CD8-positive, alpha-beta memory T cell (primary cell): Measurements from ENCODE around the gene NFILZ. TPM values are rescaled to one million over a fixed set of nuclear protein-coding genes. Genes with fewer than 3 reads are reported as not detected.

Source experiments
- CTCF ChIA-PET: fragments of 350-600 bp; sonication (Branson Sonifier 250); formaldehyde crosslinking; loops from one replicate; lab custom pipeline; 2021; ENCODE audit warnings: antibody characterized with exemption; lab: Charles Lee
- POLR2A ChIA-PET: fragments of 350-600 bp; sonication (Branson Sonifier 250); formaldehyde crosslinking; loops from one replicate; lab custom pipeline; 2021; ENCODE audit warnings: antibody characterized with exemption; lab: Charles Lee
- DNase-seq, 5 donors: peaks; one replicate each; pipeline versions ENCODE4 v3.0.0 to v3.0.0-alpha.2; 2020 to 2022; ENCODE audit warnings: mixed read lengths in 1 of 5
- H3K27ac ChIP-seq: one replicate; pipeline ENCODE4 v1.7.0; 2013; ENCODE audit warnings: low read depth, mild to moderate bottlenecking, low read length, moderate library complexity
- H3K27me3 ChIP-seq: 2 replicates; pipeline ENCODE4 v1.7.0; 2013; ENCODE audit warnings: low read length, mild to moderate bottlenecking; ENCODE audit not compliant: insufficient read depth, poor library complexity, severe bottlenecking
- H3K36me3 ChIP-seq: 2 replicates; pipeline ENCODE4 v1.7.0; 2013; ENCODE audit warnings: mild to moderate bottlenecking, low read length, moderate library complexity; ENCODE audit not compliant: insufficient read depth
- H3K4me1 ChIP-seq: 2 replicates; pipeline ENCODE4 v1.7.0; 2013; ENCODE audit warnings: mild to moderate bottlenecking, low read length, moderate library complexity; ENCODE audit not compliant: insufficient read depth
- H3K4me3 ChIP-seq: 2 replicates; pipeline ENCODE4 v1.7.0; 2013; ENCODE audit warnings: mild to moderate bottlenecking, low read length
- H3K9me3 ChIP-seq: 2 replicates; pipeline ENCODE4 v1.7.0; 2013; ENCODE audit warnings: mild to moderate bottlenecking, low read length
- H3K27ac Mint-ChIP-seq, 8 donors: one replicate each; pipeline ENCODE4 v1.8.0; 2020 to 2021; ENCODE audit warnings: mixed read lengths in 8 of 8, mild to moderate bottlenecking in 6 of 8, inconsistent platforms in 3 of 8, moderate library complexity in 3 of 8
- H3K27me3 Mint-ChIP-seq, 2 donors: one replicate each; pipeline ENCODE4 v1.8.0; 2020 to 2021; ENCODE audit warnings: mixed read lengths in 2 of 2, mild to moderate bottlenecking in 1 of 2, moderate library complexity in 1 of 2
- H3K36me3 Mint-ChIP-seq, 3 donors: one replicate each; pipeline ENCODE4 v1.8.0; 2020 to 2021; ENCODE audit warnings: mixed read lengths in 3 of 3, inconsistent platforms in 1 of 3, mild to moderate bottlenecking in 1 of 3
- H3K4me1 Mint-ChIP-seq, 3 donors: one replicate each; pipeline ENCODE4 v1.8.0; 2020 to 2021; ENCODE audit warnings: mixed read lengths in 3 of 3, inconsistent platforms in 1 of 3, mild to moderate bottlenecking in 1 of 3
- H3K4me3 Mint-ChIP-seq, 7 donors: one replicate each; pipeline ENCODE4 v1.8.0; 2020 to 2021; ENCODE audit warnings: mixed read lengths in 7 of 7, mild to moderate bottlenecking in 6 of 7, moderate library complexity in 4 of 7, inconsistent platforms in 2 of 7
- H3K9me3 Mint-ChIP-seq, 5 donors: one replicate each; pipeline ENCODE4 v1.8.0; 2020 to 2022; ENCODE audit warnings: mixed read lengths in 5 of 5, mild to moderate bottlenecking in 3 of 5, moderate library complexity in 2 of 5, inconsistent platforms in 1 of 5
- polyA plus RNA-seq: library from polyadenylated mRNA; unstranded; fragments of 300-500 nt; fragmentation: Illumina TruSeq; gene quantifications from one replicate; pipeline ENCODE4 v1.2.3, GENCODE V29; 2021
- total RNA-seq, 2 experiments: library from RNA; stranded (reverse); gene quantifications; one replicate each; pipeline ENCODE4 v1.2.3, GENCODE V29; 2021

The NFILZ gene
- total and polyA plus RNA-seq, 3 experiments from 2014 or later = not detected

GRCh38 chr19:8643860-8644653, 13.6 kb downstream of the NFILZ start:
- DNase-seq = no peak
- H3K4me3 Mint-ChIP-seq = no peak overlapping the region
- Histone ChIP-seq H3K9me3 (no peaks in the 10 kb centered on the region), H3K27ac (no peak overlapping the region), H3K4me3 (no peak overlapping the region), H3K27me3 (no peaks in the 10 kb centered on the region), H3K36me3 (no peaks in the 10 kb centered on the region), H3K4me1 (no peaks in the 10 kb centered on the region)
- H3K27ac Mint-ChIP-seq = peak overlapping the region in 1 of 8 donors; percentile 50
- peaks cover 0 to 1% (median 0%) of the 10 kb centered on the region in 5 donors for H3K9me3 Mint-ChIP-seq
- ChIA-PET POLR2A (no interaction called here), CTCF (interaction anchor here (0.7 to 4.4 kb wide), 3 partner anchors 46 to 197 kb away, joined by 3 to 46 read pairs (median 3); no protein-coding TSS in a partner anchor)
- peaks cover 9 to 26% of the 10 kb centered on the region in 2 donors for H3K27me3 Mint-ChIP-seq
- peaks cover 0 to 1% (median 0%) of the 10 kb centered on the region in 3 donors for H3K4me1 Mint-ChIP-seq
- H3K36me3 Mint-ChIP-seq = no peaks in the 10 kb centered on the region

- Histone ChIP-seq H3K4me3 (no peak overlapping the region), H3K27me3 (no peaks in the 10 kb centered on the region), H3K36me3 (no peaks in the 10 kb centered on the region), H3K9me3 (no peaks in the 10 kb centered on the region), H3K27ac (no peak overlapping the region), H3K4me1 (no peaks in the 10 kb centered on the region)
- H3K36me3 Mint-ChIP-seq = no peaks in the 10 kb centered on the region
- no peaks in the 10 kb centered on the region for H3K9me3 Mint-ChIP-seq
- H3K27ac Mint-ChIP-seq = no peak overlapping the region
- peaks cover 6 to 12% of the 10 kb centered on the region in 2 donors for H3K27me3 Mint-ChIP-seq
- ChIA-PET POLR2A (no interaction called here), CTCF (interaction anchor here (1.3 kb wide), 1 partner anchor 17 kb away, joined by 3 read pairs; no protein-coding TSS in a partner anchor)
- H3K4me1 Mint-ChIP-seq = peaks cover 2 to 12% (median 6%) of the 10 kb centered on the region in 3 donors
- no peak for DNase-seq
- H3K4me3 Mint-ChIP-seq = peak overlapping the region in 1 of 7 donors; percentile 24
Observed at GRCh38 chr19:8648240-8648639, 17.8 kb downstream of the NFILZ start.

DNA sequence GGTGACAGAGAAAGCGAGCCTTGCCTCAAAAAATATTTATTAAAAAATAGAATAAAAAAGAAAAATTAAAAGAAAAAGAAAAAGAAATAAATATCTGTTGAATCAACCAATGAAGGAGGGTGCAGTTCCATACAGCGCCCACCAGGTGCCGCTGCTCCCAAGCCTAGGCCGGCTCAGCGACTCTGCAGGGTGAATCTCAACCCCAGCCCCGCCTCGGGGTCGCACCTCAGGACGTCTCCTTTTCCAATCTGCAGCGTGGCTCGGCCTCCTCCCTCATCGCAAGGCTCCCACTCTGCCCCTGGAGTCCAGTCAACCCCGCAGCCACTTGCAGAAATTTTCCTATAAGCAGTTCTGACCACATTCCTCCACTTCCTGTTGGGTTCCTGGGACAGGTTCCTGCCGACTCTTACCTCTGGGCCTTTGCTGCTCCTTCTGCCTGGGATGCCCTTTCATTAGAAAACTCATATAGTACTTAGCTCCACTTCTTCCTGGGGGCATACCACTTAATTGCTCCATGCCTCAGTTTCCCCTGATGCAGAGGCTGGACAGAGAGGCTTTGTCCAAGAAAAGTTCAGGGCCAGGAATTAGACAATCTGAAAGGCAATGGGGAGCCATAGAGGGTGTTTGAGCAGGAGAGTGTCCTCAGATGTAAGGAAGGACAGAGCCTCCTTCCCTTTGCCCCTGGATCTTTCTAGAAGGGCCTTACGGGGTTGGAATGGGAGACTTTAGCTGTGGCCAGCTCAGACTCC, 24.3 kb downstream of the NFILZ start:
- H3K4me1 ChIP-seq = peaks cover 13% of the 10 kb centered on the region
- peaks cover 0 to 4% of the 10 kb centered on the region in 2 donors for H3K27me3 Mint-ChIP-seq
- no peaks in the 10 kb centered on the region for H3K36me3 ChIP-seq
- no peaks in the 10 kb centered on the region for H3K9me3 Mint-ChIP-seq
- H3K36me3 Mint-ChIP-seq = no peaks in the 10 kb centered on the region
- POLR2A ChIA-PET = interaction anchor here (1.1 to 1.6 kb wide), 3 partner anchors 9 to 40 kb away, joined by 3 to 4 read pairs (median 4); no protein-coding TSS in a partner anchor
- DNase-seq = peak; percentile 56 to 78 (median 61)
- no peaks in the 10 kb centered on the region for H3K9me3 ChIP-seq
- peak overlapping the region in 6 of 7 donors; percentile 70 to 91 (median 76) for H3K4me3 Mint-ChIP-seq
- CTCF ChIA-PET = interaction anchor here (0.8 to 4.6 kb wide), 13 partner anchors 9 to 242 kb away, joined by 3 to 115 read pairs (median 4); partner anchors contain the start of genes ACTL9 and MARCHF2
- H3K4me3 ChIP-seq = peak overlapping the region; percentile 59
- peaks cover 31 to 36% (median 32%) of the 10 kb centered on the region in 3 donors for H3K4me1 Mint-ChIP-seq
- peak overlapping the region in 2 of 8 donors; percentile 60 to 81 for H3K27ac Mint-ChIP-seq
- no peak overlapping the region for H3K27ac ChIP-seq
- H3K27me3 ChIP-seq = no peaks in the 10 kb centered on the region

GRCh38 chr19:8655340-8655709, 24.9 kb downstream of the NFILZ start:
- Histone ChIP-seq H3K27ac (no peak overlapping the region), H3K36me3 (no peaks in the 10 kb centered on the region), H3K27me3 (no peaks in the 10 kb centered on the region), H3K9me3 (no peaks in the 10 kb centered on the region), H3K4me3 (peak overlapping the region; percentile 59), H3K4me1 (peaks cover 13% of the 10 kb centered on the region)
- peak overlapping the region in 3 of 8 donors; percentile 4 to 83 (median 40) for H3K27ac Mint-ChIP-seq
- POLR2A ChIA-PET = interaction anchor here (1.1 to 1.6 kb wide), 3 partner anchors 8 to 39 kb away, joined by 3 to 4 read pairs (median 4); no protein-coding TSS in a partner anchor
- CTCF ChIA-PET = interaction anchor here (0.8 to 4.6 kb wide), 7 partner anchors 10 to 76 kb away, joined by 3 to 115 read pairs (median 4); partner anchors contain the start of gene ACTL9
- H3K36me3 Mint-ChIP-seq = no peaks in the 10 kb centered on the region
- peaks cover 0 to under 1% of the 10 kb centered on the region in 2 donors for H3K27me3 Mint-ChIP-seq
- peak overlapping the region in 6 of 7 donors; percentile 18 to 91 (median 74) for H3K4me3 Mint-ChIP-seq
- no peaks in the 10 kb centered on the region for H3K9me3 Mint-ChIP-seq
- peaks cover 27 to 33% (median 31%) of the 10 kb centered on the region in 3 donors for H3K4me1 Mint-ChIP-seq
- DNase-seq = peak; percentile 12 to 62 (median 36)

DNA sequence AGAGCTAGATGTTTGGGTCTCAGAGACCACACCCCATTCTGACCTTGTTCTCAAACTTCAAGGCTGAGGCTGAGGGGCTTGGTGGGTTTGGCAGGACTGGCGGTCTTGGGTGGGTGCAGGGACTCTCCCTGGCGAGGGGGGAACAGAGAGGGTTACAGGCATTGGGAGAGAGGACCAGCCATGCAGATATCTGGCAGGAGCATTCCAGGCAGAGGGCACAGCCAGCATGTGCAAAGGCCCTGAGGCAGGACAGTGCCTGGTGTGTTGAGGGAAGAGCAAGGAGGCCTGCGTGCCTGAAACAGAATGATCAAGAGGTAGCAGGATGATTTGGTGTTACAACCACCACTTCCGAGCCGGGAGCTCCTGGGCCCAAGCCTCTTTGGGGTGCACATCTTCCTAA, 27.4 kb downstream of the NFILZ start:
- H3K27ac ChIP-seq = no peak overlapping the region
- no peaks in the 10 kb centered on the region for H3K36me3 ChIP-seq
- Mint-ChIP-seq H3K4me3 (peak overlapping the region in 2 of 7 donors; percentile 25 to 81), H3K4me1 (peaks cover 32 to 39% (median 37%) of the 10 kb centered on the region in 3 donors), H3K27ac (peak overlapping the region in 3 of 8 donors; percentile 54 to 77 (median 75)), H3K27me3 (no peaks in the 10 kb centered on the region), H3K9me3 (no peaks in the 10 kb centered on the region), H3K36me3 (peaks cover 0 to 1% (median 0%) of the 10 kb centered on the region in 3 donors)
- peaks cover 13% of the 10 kb centered on the region for H3K4me1 ChIP-seq
- ChIA-PET POLR2A (no interaction called here), CTCF (interaction anchor here (1.5 kb wide), 1 partner anchor 36 kb away, joined by 5 read pairs; no protein-coding TSS in a partner anchor)
- no peaks in the 10 kb centered on the region for H3K27me3 ChIP-seq
- no peak for DNase-seq
- no peak overlapping the region for H3K4me3 ChIP-seq
- no peaks in the 10 kb centered on the region for H3K9me3 ChIP-seq

- POLR2A ChIA-PET = no interaction called here
Observed at GRCh38 chr19:8659905-8660304, 29.5 kb downstream of the NFILZ start.

DNA sequence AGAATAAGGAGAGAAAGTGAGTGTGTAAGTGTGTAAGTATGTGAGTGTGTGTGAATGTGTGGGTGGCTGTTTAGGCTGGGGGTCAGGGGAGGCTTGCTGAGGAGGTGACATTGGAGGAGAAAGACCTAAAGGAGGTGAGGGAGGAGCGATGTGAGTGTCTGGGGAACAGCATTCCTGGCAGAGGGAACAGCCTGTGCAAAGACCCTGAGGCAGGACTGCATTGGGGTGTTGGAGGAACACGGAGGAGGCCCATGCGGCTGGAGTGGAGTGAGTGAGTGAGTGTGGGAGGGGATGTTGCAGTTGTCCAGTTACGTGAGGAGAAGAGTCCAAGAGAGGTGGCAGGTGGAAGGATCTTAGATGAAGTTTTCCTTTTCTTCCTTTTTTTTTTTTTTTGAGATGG, 31.8 kb downstream of the NFILZ start:
- no peak overlapping the region for H3K27ac ChIP-seq
- no peaks in the 10 kb centered on the region for H3K9me3 ChIP-seq
- H3K4me3 ChIP-seq = no peak overlapping the region
- no peaks in the 10 kb centered on the region for H3K27me3 ChIP-seq
- no peaks in the 10 kb centered on the region for H3K27me3 Mint-ChIP-seq
- no peaks in the 10 kb centered on the region for H3K9me3 Mint-ChIP-seq
- peak overlapping the region in 6 of 8 donors; percentile 26 to 86 (median 43) for H3K27ac Mint-ChIP-seq
- H3K36me3 Mint-ChIP-seq = peaks cover 0 to 1% (median 0%) of the 10 kb centered on the region in 3 donors
- H3K36me3 ChIP-seq = no peaks in the 10 kb centered on the region
- CTCF ChIA-PET = interaction anchor here (2.0 kb wide), 1 partner anchor 32 kb away, joined by 11 read pairs; no protein-coding TSS in a partner anchor
- no peak overlapping the region for H3K4me3 Mint-ChIP-seq
- H3K4me1 ChIP-seq = peaks cover 38% of the 10 kb centered on the region
- POLR2A ChIA-PET = no interaction called here
- no peak for DNase-seq
- H3K4me1 Mint-ChIP-seq = peaks cover 43 to 56% (median 54%) of the 10 kb centered on the region in 3 donors

More at GRCh38 chr19:8659905-8660304, 29.5 kb downstream of the NFILZ start:
- CTCF ChIA-PET = no interaction called here
- Histone ChIP-seq H3K4me1 (peaks cover 24% of the 10 kb centered on the region), H3K27me3 (no peaks in the 10 kb centered on the region), H3K4me3 (no peak overlapping the region), H3K9me3 (no peaks in the 10 kb centered on the region), H3K27ac (no peak overlapping the region), H3K36me3 (no peaks in the 10 kb centered on the region)
- DNase-seq = no peak
- H3K9me3 Mint-ChIP-seq = no peaks in the 10 kb centered on the region
- H3K4me3 Mint-ChIP-seq = peak overlapping the region in 1 of 7 donors; percentile 41
- H3K27me3 Mint-ChIP-seq = no peaks in the 10 kb centered on the region
- H3K27ac Mint-ChIP-seq = peak overlapping the region in 3 of 8 donors; percentile 43 to 57 (median 52)
- H3K4me1 Mint-ChIP-seq = peaks cover 42 to 50% (median 49%) of the 10 kb centered on the region in 3 donors
- peaks cover 0 to 1% (median 0%) of the 10 kb centered on the region in 3 donors for H3K36me3 Mint-ChIP-seq
